Naive thymus-derived CD4-positive, alpha-beta T cell (primary cell): Measurements from ENCODE around the gene SLC2A4. TPM values are rescaled to one million over a fixed set of nuclear protein-coding genes. Genes with fewer than 3 reads are reported as not detected.

Experiments used
- ATAC-seq: fragments of 150-1000 bp; cut with Tn5 transposase; 2 replicates; pipeline ENCODE4 v1.10.0; 2021; ENCODE audit warnings: mild to moderate bottlenecking, moderate library complexity
- CTCF ChIA-PET: fragments of 350-600 bp; sonication (Branson Sonifier 250); formaldehyde crosslinking; loops from one replicate; lab custom pipeline; 2021; ENCODE audit warnings: antibody characterized with exemption; lab: Charles Lee
- POLR2A ChIA-PET: fragments of 350-600 bp; sonication (Branson Sonifier 250); formaldehyde crosslinking; loops from one replicate; lab custom pipeline; 2021; ENCODE audit warnings: antibody characterized with exemption, inconsistent platforms; lab: Charles Lee
- DNase-seq, 9 donors: peaks; one replicate each; pipeline versions ENCODE4 v3.0.0 to v3.0.0-alpha.2; 2020 to 2022; ENCODE audit warnings: mixed read lengths in 1 of 9
- H3K27ac ChIP-seq: one replicate; pipeline ENCODE4 v1.7.0; 2013; ENCODE audit warnings: mild to moderate bottlenecking, low read depth, low read length, moderate library complexity
- H3K27me3 ChIP-seq, 2 donors: one replicate each; pipeline ENCODE4 v1.7.0; 2013; ENCODE audit warnings: low read length in 2 of 2, mild to moderate bottlenecking in 2 of 2, moderate library complexity in 2 of 2; ENCODE audit not compliant: control insufficient read depth in 2 of 2, insufficient read depth in 2 of 2
- H3K36me3 ChIP-seq, 3 experiments: 1 replicate in 2 of 3; 2 replicates in 1 of 3; pipeline ENCODE4 v1.7.0; 2013; ENCODE audit warnings: low read length in 3 of 3, mild to moderate bottlenecking in 3 of 3, moderate library complexity in 1 of 3; ENCODE audit not compliant: insufficient read depth in 3 of 3, control insufficient read depth in 2 of 3
- H3K4me1 ChIP-seq, 2 donors: one replicate each; pipeline ENCODE4 v1.7.0; 2013; ENCODE audit warnings: low read length in 2 of 2, mild to moderate bottlenecking in 2 of 2, moderate library complexity in 1 of 2; ENCODE audit not compliant: control insufficient read depth in 2 of 2, insufficient read depth in 2 of 2
- H3K4me3 ChIP-seq: 2 replicates; pipeline ENCODE4 v1.7.0; 2013; ENCODE audit warnings: mild to moderate bottlenecking, low read length
- H3K9me3 ChIP-seq, 3 experiments: 1 replicate in 2 of 3; 2 replicates in 1 of 3; pipeline ENCODE4 v1.7.0; 2013; ENCODE audit warnings: low read length in 3 of 3; ENCODE audit not compliant: control insufficient read depth in 2 of 3
- H3K27ac Mint-ChIP-seq, 9 donors: one replicate each; pipeline ENCODE4 v1.8.0; 2020 to 2022; ENCODE audit warnings: mixed read lengths in 9 of 9, mild to moderate bottlenecking in 8 of 9, moderate library complexity in 5 of 9, inconsistent platforms in 2 of 9
- H3K27me3 Mint-ChIP-seq, 5 donors: one replicate each; pipeline ENCODE4 v1.8.0; 2021 to 2022; ENCODE audit warnings: mixed read lengths in 5 of 5, mild to moderate bottlenecking in 1 of 5
- H3K36me3 Mint-ChIP-seq, 5 donors: one replicate each; pipeline ENCODE4 v1.8.0; 2020 to 2022; ENCODE audit warnings: mixed read lengths in 5 of 5, mild to moderate bottlenecking in 3 of 5, inconsistent platforms in 1 of 5
- H3K4me1 Mint-ChIP-seq, 7 donors: one replicate each; pipeline ENCODE4 v1.8.0; 2020 to 2022; ENCODE audit warnings: mixed read lengths in 7 of 7, mild to moderate bottlenecking in 3 of 7, inconsistent platforms in 1 of 7
- H3K4me3 Mint-ChIP-seq, 10 donors: one replicate each; pipeline ENCODE4 v1.8.0; 2020 to 2022; ENCODE audit warnings: mild to moderate bottlenecking in 10 of 10, mixed read lengths in 10 of 10, moderate library complexity in 6 of 10, inconsistent platforms in 2 of 10
- H3K9me3 Mint-ChIP-seq, 11 donors: one replicate each; pipeline ENCODE4 v1.8.0; 2020 to 2022; ENCODE audit warnings: mixed read lengths in 11 of 11, mild to moderate bottlenecking in 4 of 11, inconsistent platforms in 1 of 11, moderate library complexity in 1 of 11
- intact Hi-C, 2 donors: fragments of 100-400 bp; cut with micrococcal nuclease; formaldehyde crosslinking; loops; one replicate each; pipeline ENCODE4 v1.15.1; 2023
- polyA plus RNA-seq, 2 donors: library from polyadenylated mRNA; unstranded; fragments of 300-500 nt; fragmentation: Illumina TruSeq; gene quantifications; one replicate each; pipeline ENCODE4 v1.2.3, GENCODE V29; 2021
- total RNA-seq, 6 experiments: library from RNA in 5 of 6; stranded (reverse) in 5 of 6; gene quantifications; 1 replicate in 5 of 6; 2 replicates in 1 of 6; pipeline ENCODE4 v1.2.3 and lab custom pipeline; 2021 to 2026

SLC2A4 gene
- total and polyA plus RNA-seq, 7 experiments from 2014 or later: not detected

DNA sequence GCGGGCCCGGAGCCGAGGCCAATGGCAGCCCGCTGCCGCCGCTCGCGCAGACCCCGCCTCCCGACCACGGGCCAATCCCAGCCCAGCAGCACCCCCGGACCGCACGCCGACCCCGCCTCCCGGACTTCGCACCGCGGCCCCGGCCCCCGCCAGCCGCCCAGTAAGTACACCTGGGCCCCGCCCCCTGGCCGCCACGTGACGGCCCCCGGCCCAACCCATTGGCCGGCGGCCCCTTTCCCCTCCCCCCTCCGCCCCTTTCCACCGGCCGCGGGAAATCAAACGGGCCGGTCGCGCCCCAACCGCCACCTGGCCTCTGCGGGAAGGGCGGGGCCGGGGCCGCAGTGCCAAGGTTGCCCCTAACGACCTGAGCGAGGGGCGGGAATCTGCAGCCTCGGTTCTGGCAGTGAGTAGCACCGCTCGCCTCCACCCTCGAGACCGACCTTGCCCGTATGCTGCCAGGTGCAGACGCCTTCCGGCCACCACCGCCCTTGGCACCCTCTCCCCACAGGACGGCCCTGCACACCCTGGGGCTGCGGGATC, 13.2 kb downstream of the SLC2A4 start, which contains the start of gene YBX2:
TSS of gene YBX2 (minus strand) at position 26 of the 540 bp plus-strand sequence. CDS start 139 bp downstream, outside the sequence.
- intact Hi-C loops: no loop called here
- Histone ChIP-seq H3K4me3 (peak within 1 kb of the TSS; percentile 37), H3K9me3 (no peaks in the 10 kb centered on the region), H3K27ac (no peak within 1 kb of the TSS), H3K36me3 (no peaks in the 10 kb centered on the region), H3K4me1 (peaks cover 12 to 26% of the 10 kb centered on the region in 2 donors), H3K27me3 (no peaks in the 10 kb centered on the region)
- POLR2A ChIA-PET: no interaction called here
- H3K36me3 Mint-ChIP-seq: no peaks in the 10 kb centered on the region
- peaks cover 4 to 51% (median 18%) of the 10 kb centered on the region in 5 donors for H3K27me3 Mint-ChIP-seq
- H3K4me1 Mint-ChIP-seq: peaks cover 6 to 30% (median 25%) of the 10 kb centered on the region in 7 donors
- peak; percentile 84 for ATAC-seq
- H3K9me3 Mint-ChIP-seq: no peaks in the 10 kb centered on the region
- CTCF ChIA-PET: no interaction called here
- H3K27ac Mint-ChIP-seq: peak within 1 kb of the TSS; percentile 8 to 85 (median 46)
- H3K4me3 Mint-ChIP-seq: peak within 1 kb of the TSS; percentile 75 to 91 (median 84)
- peak in 8 of 9 donors; percentile 40 to 86 (median 52) for DNase-seq

DNA sequence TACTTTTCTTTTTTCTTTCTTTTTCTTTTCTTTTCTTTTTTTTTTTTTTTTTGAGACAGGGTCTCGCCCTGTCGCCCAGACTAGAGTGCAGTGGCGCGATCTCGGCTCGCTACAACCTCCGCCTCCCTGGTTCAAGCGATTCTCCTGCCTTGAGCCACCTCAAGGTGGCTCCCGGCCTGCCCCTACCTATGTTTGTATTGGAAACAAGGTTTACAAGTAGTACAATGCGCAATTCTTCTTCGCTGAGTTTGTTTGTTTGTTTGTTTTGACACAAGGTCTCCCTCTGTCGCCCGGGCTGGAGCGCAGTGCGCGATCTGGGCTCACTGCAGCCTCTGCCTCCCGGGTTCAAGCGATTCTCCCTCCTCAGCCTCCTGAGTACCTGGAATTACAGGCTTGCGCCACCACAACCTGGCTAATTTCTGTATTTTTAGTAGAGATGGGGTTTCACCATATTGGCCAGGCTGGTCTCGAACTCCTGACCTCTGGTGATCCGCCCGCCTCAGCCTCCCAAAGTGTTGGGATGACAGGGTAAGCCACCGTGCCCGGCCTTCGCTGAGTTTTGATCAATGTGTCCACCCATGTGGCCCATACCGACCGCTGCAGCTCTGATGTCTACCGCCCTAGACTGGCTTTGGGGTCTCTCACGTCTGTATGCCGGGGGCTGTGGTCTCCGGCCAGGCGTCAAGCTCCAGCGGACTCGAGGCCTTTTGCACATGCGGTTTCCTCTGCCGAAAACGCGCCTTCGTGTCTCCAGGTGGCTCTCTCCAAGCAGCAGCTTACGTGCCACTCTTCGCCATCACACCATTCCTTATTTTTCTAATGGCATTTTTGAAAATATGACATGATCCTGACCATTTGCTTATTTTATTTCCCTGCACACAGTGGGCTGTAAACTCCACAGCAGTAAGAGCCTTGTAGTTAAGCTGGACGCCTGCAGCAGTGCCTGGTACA, 14.0 kb downstream of the SLC2A4 start:
- H3K27ac ChIP-seq: no peak overlapping the region
- H3K4me3 ChIP-seq: peak overlapping the region; percentile 37
- H3K36me3 Mint-ChIP-seq: no peaks in the 10 kb centered on the region
- H3K27ac Mint-ChIP-seq: peak overlapping the region in 6 of 9 donors; percentile 32 to 85 (median 50)
- intact Hi-C loops: loop anchor here (1.0 kb wide), 5 partner anchors 12 to 250 kb away; partner anchors contain the start of genes EIF5A (in 1 of the 2) and ELP5 (in 1 of the 2)
- no peaks in the 10 kb centered on the region for H3K9me3 Mint-ChIP-seq
- H3K27me3 Mint-ChIP-seq: peaks cover 4 to 55% (median 18%) of the 10 kb centered on the region in 5 donors
- no peaks in the 10 kb centered on the region for H3K27me3 ChIP-seq
- no peaks in the 10 kb centered on the region for H3K36me3 ChIP-seq
- ChIA-PET POLR2A (interaction anchor here (0.6 to 2.1 kb wide), 10 partner anchors 11 to 92 kb away, joined by 3 to 13 read pairs (median 4); partner anchors contain the start of genes CLDN7, NEURL4 and SLC2A4), CTCF (interaction anchor here (0.6 to 2.2 kb wide), 15 partner anchors 10 to 597 kb away, joined by 3 to 33 read pairs (median 4); partner anchors contain the start of genes ACADVL, DLG4, DVL2 and NEURL4)
- H3K4me1 Mint-ChIP-seq: peaks cover 6 to 30% (median 25%) of the 10 kb centered on the region in 7 donors
- no peaks in the 10 kb centered on the region for H3K9me3 ChIP-seq
- H3K4me3 Mint-ChIP-seq: peak overlapping the region; percentile 74 to 91 (median 84)
- peaks cover 12 to 26% of the 10 kb centered on the region in 2 donors for H3K4me1 ChIP-seq
- DNase-seq (no peak), ATAC-seq (no peak)

DNA sequence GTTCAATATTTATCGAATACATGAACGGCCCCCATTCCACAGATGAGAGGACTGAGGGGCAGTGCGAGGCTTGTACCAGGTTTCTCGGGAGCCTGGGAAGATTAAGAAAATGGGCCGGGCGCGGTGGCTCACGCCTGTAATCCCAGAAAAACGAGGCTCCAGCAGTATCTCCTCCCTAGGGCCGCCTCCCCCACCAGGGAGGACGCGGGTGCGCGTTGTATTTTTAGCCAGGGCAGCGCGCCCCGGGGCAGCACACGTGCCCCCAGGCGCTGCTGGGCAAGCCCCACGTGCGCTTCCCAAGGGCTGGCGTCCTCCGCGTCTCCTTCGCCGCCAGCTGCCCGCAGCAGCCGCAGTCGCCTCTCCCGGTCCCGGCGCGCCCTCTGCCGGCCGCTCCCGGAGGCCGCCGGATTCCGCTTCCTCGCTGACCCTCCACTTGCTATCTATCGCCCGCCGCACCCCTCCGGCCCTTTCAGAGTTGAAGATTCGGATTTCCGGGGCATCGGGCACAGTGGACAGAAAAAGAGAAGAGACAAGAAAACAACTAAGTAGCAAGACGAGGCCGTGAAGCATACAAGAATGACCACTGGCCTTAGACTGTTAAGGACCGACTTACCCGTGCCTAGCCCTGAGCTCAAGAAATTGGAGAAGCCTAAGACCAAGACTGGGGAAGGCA, 14.8 kb downstream of the SLC2A4 start:
- Histone ChIP-seq H3K9me3 (no peaks in the 10 kb centered on the region), H3K4me3 (no peak overlapping the region), H3K36me3 (no peaks in the 10 kb centered on the region), H3K27me3 (no peaks in the 10 kb centered on the region), H3K27ac (no peak overlapping the region), H3K4me1 (peaks cover 12 to 26% of the 10 kb centered on the region in 2 donors)
- no peaks in the 10 kb centered on the region for H3K36me3 Mint-ChIP-seq
- peak overlapping the region; percentile 18 to 89 (median 52) for H3K4me3 Mint-ChIP-seq
- CTCF ChIA-PET: interaction anchor here (0.6 to 2.2 kb wide), 25 partner anchors 9 to 597 kb away, joined by 3 to 33 read pairs (median 4); partner anchors contain the start of genes ACADVL, ACAP1, DLG4 and DVL2
- POLR2A ChIA-PET: interaction anchor here (0.6 to 2.1 kb wide), 13 partner anchors 10 to 250 kb away, joined by 3 to 13 read pairs (median 4); partner anchors contain the start of genes CLDN7, GPS2, NEURL4 and SLC2A4
- intact Hi-C loops: loop anchor here (1.0 kb wide), 5 partner anchors 11 to 251 kb away; partner anchors contain the start of genes EIF5A (in 1 of the 2) and ELP5 (in 1 of the 2)
- H3K27ac Mint-ChIP-seq: peak overlapping the region in 2 of 9 donors; percentile 51 to 66
- peaks cover 6 to 30% (median 25%) of the 10 kb centered on the region in 7 donors for H3K4me1 Mint-ChIP-seq
- H3K27me3 Mint-ChIP-seq: peaks cover 4 to 54% (median 18%) of the 10 kb centered on the region in 5 donors
- H3K9me3 Mint-ChIP-seq: no peaks in the 10 kb centered on the region
- ATAC-seq: peak; percentile 63
- DNase-seq: peak in 5 of 9 donors; percentile 41 to 86 (median 62)

DNA sequence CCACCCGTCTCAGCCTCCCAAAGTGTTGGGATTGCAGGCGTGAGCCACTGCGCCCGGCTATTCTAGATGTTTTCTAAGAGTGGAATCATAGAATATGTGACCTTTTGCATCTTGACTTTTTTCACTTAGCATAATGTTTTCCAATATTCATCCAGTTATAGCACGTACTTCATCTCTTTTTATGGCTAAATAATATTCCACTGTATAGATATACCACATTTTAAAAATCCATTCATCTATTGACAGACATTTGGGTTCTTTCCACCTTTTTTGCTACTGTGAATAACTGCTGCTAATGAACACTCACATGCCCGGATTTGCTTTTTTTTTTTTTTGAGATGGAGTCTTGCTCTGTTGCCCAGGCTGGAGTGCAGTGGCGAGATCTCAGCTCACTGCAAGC, 22.7 kb downstream of the SLC2A4 start:
- intact Hi-C loops: no loop called here
- POLR2A ChIA-PET: interaction anchor here (0.6 to 2.0 kb wide), 5 partner anchors 9 to 365 kb away, joined by 3 to 7 read pairs (median 3); no protein-coding TSS in a partner anchor
- no peak overlapping the region for H3K27ac ChIP-seq
- Mint-ChIP-seq H3K4me1 (peaks cover 2 to 17% (median 9%) of the 10 kb centered on the region in 7 donors), H3K4me3 (peak overlapping the region in 5 of 10 donors; percentile 12 to 41 (median 32)), H3K27ac (peak overlapping the region in 1 of 9 donors; percentile 29), H3K9me3 (peaks cover 0 to 6% (median 0%) of the 10 kb centered on the region in 11 donors), H3K27me3 (peaks cover 0 to 22% (median 0%) of the 10 kb centered on the region in 5 donors), H3K36me3 (peaks cover 0 to 13% (median 4%) of the 10 kb centered on the region in 5 donors)
- H3K27me3 ChIP-seq: no peaks in the 10 kb centered on the region
- ATAC-seq (no peak), DNase-seq (no peak)
- no peaks in the 10 kb centered on the region for H3K9me3 ChIP-seq
- CTCF ChIA-PET: interaction anchor here (0.7 to 1.0 kb wide), 4 partner anchors 20 to 132 kb away, joined by 3 to 7 read pairs (median 4); no protein-coding TSS in a partner anchor
- H3K4me1 ChIP-seq: peaks cover 1 to 2% of the 10 kb centered on the region in 2 donors
- peaks cover 0 to 7% (median 0%) of the 10 kb centered on the region in 3 experiments for H3K36me3 ChIP-seq
- H3K4me3 ChIP-seq: no peak overlapping the region

DNA sequence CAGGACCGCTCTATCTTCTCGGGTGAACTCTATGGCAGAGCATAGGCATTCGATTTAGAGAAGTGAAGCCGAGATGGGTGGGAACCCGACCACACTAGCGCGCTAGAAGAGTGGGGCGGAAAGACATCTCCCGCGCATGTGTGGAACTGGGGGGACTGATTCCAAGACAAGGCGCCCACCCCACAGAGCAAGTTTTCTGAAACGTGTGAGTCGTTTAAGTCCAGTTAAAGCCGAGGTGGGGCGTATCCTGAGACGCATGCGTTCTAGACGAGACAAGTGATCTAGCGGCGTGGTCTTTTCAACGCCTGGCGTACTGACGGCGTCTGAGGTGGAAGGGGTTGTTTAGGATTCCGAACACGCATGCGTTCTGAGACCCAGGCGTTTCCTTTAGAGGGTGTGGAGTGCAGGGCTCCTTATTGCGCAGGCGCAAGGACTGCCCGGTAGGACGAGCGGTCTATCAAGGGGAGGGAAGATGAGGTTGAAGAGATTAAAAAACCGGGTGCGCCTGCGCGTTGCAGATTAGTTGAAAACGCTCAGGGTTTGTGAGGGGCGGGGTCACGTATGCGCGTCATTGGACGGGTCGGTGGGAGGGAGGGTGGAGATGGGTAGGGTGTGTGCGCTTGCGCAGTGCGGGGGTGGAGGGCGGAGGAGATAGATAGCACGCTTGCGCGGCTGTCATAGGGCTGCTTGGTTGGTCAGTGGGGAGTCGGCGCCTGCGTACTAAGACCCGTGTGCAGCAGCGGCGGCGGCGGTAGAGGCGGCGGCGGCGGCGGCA, 25.6 kb downstream of the SLC2A4 start, which contains the start of gene EIF5A:
TSS of gene EIF5A (plus strand) at position 718 of the 775 bp plus-strand sequence. CDS start 2,008 bp downstream, outside the sequence.
- Mint-ChIP-seq H3K27me3 (peaks cover 0 to 10% (median 0%) of the 10 kb centered on the region in 5 donors), H3K4me3 (peak within 1 kb of the TSS; percentile 90 to 99 (median 95)), H3K36me3 (peaks cover 14 to 36% (median 29%) of the 10 kb centered on the region in 5 donors), H3K4me1 (peaks cover 28 to 44% (median 35%) of the 10 kb centered on the region in 7 donors), H3K27ac (peak within 1 kb of the TSS; percentile 98 to 100 (median 99)), H3K9me3 (peaks cover 0 to 6% (median 0%) of the 10 kb centered on the region in 11 donors)
- ChIA-PET CTCF (interaction anchor here (0.6 kb wide), 1 partner anchor 254 kb away, joined by 3 read pairs; no protein-coding TSS in a partner anchor), POLR2A (interaction anchor here (0.6 to 11.5 kb wide), 6 partner anchors 22 to 276 kb away, joined by 4 to 336 read pairs (median 4); partner anchors contain the start of genes ACAP1, MPDU1, NEURL4 and TMEM102)
- peaks cover 18 to 35% (median 26%) of the 10 kb centered on the region in 3 experiments for H3K36me3 ChIP-seq
- H3K27ac ChIP-seq: peak within 1 kb of the TSS; percentile 100
- peak; percentile 79 for ATAC-seq
- no peaks in the 10 kb centered on the region for H3K9me3 ChIP-seq
- intact Hi-C loops: loop anchor here (1.0 to 5.0 kb wide), 20 partner anchors 8 to 1075 kb away; partner anchors contain the start of genes ELP5 (in 2 of the 2), GPS2 (in 2 of the 2), NEURL4 (in 2 of the 2) and PHF23 (in 2 of the 2)
- H3K4me1 ChIP-seq: peaks cover 19 to 20% of the 10 kb centered on the region in 2 donors
- no peaks in the 10 kb centered on the region for H3K27me3 ChIP-seq
- H3K4me3 ChIP-seq: peak within 1 kb of the TSS; percentile 78
- peak; percentile 99 to 100 (median 100) for DNase-seq
